HepG2 (cell line): Measurements from ENCODE around the gene APIP.

ENCODE experiments used
- CEBPB ChIP-seq: IDR thresholded peaks from 2 replicates; pipeline ENCODE4 v1.6.1; 2011; ENCODE audit warnings: low read depth, low read length, improper control_type of control experiment, borderline replicate concordance
- EP300 ChIP-seq, 3 experiments: sonication (generic) in 1 of 3; formaldehyde crosslinking in 1 of 3; IDR thresholded peaks; 2 replicates each; pipeline versions ENCODE4 v1.5.1 to v1.6.1; 2011 to 2020; ENCODE audit warnings: low read depth in 2 of 3, low read length in 2 of 3, borderline replicate concordance in 1 of 3, improper control_type of control experiment in 1 of 3, mild to moderate bottlenecking in 1 of 3, missing genetic modification reagents in 1 of 3, moderate library complexity in 1 of 3
- ETV5 ChIP-seq: IDR thresholded peaks from 2 replicates; pipeline ENCODE4 v1.6.1; 2018; ENCODE audit warnings: missing biosample characterization, missing genetic modification reagents, inconsistent platforms, borderline replicate concordance
- HMG20B ChIP-seq: conservative IDR thresholded peaks from 2 replicates; pipeline ENCODE4 v1.6.1; 2016; ENCODE audit warnings: missing genetic modification reagents, missing compliant biosample characterization
- HNRNPUL1 ChIP-seq: fragments of 200-400 bp; formaldehyde crosslinking; IDR thresholded peaks from 2 replicates; pipeline ENCODE4 v1.6.1; 2017; ENCODE audit warnings: low read depth, mild to moderate bottlenecking, low read length, moderate library complexity
- KDM5A ChIP-seq: fragments of 200-600 bp; sonication (generic); IDR thresholded peaks from 2 replicates; pipeline ENCODE4 v1.7.0; 2018; ENCODE audit warnings: antibody characterized with exemption, mild to moderate bottlenecking, low read length, borderline replicate concordance
- NFYB ChIP-seq: sonication (generic); formaldehyde crosslinking; IDR thresholded peaks from 2 replicates; pipeline ENCODE4 v1.4.0; 2020; ENCODE audit warnings: missing genetic modification reagents
- RAD21 ChIP-seq: fragments of 450-650 bp; formaldehyde crosslinking; IDR thresholded peaks from 2 replicates; pipeline ENCODE4 v1.5.0; 2020; ENCODE audit warnings: mild to moderate bottlenecking
- RCOR2 ChIP-seq: IDR thresholded peaks from 2 replicates; pipeline ENCODE4 v1.6.1; 2016; ENCODE audit warnings: missing biosample characterization, missing genetic modification reagents
- SUZ12 ChIP-seq: fragments of 150-350 bp; IDR thresholded peaks from 2 replicates; pipeline ENCODE4 v1.6.1; 2014; ENCODE audit warnings: low read depth, low read length
- ZC3H13 ChIP-seq: sonication (generic); formaldehyde crosslinking; IDR thresholded peaks from 2 replicates; pipeline ENCODE4 v1.8.1; 2023; ENCODE audit warnings: mild to moderate bottlenecking, missing genetic modification reagents, moderate library complexity
- ZSCAN12 ChIP-seq: sonication (generic); formaldehyde crosslinking; IDR thresholded peaks from 2 replicates; pipeline ENCODE4 v1.9.0; 2021; ENCODE audit warnings: mild to moderate bottlenecking, missing genetic modification reagents
- TF ChIP-seq, protein P1 (sequence below): sonication (generic); formaldehyde crosslinking; IDR thresholded peaks from 2 replicates; pipeline ENCODE4 v1.8.1; 2022; ENCODE audit warnings: mild to moderate bottlenecking, missing genetic modification reagents
- TF ChIP-seq, protein P2 (sequence below): sonication (generic); formaldehyde crosslinking; IDR thresholded peaks from 2 replicates; pipeline ENCODE4 v1.5.0; 2020; ENCODE audit warnings: mild to moderate bottlenecking, missing genetic modification reagents, moderate library complexity

DNA sequence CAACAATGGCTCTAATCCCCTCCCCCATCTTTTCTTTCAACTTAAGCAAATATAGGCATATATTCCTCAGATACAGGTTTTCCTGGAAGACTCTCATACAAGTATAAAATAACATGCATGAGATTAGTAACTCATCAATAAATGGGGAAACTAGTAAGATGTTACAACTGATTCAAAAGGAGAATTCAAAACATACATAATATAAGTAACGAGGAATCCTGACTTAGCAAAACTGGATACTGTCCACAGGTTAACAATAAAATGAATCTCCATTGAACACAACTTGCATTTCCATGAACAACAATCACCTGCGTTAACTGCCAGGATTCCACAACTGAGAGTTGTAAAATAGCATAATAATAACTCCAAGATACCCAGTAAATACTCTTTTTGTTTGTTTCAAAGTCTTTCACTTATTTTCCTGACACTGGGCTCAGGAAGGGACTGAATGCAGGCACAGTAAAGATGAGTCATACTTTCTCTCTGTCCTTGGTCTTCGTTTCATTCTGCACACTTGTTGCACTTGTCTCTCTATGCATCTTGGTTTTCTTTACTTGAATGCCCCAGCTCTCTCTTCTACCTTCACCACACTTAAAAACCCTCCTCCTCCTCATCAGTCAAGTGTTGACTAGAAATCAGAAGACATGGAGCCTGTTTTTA lies 8.1 kb downstream of the APIP start:
- TF ChIP-seq, protein P1, sequence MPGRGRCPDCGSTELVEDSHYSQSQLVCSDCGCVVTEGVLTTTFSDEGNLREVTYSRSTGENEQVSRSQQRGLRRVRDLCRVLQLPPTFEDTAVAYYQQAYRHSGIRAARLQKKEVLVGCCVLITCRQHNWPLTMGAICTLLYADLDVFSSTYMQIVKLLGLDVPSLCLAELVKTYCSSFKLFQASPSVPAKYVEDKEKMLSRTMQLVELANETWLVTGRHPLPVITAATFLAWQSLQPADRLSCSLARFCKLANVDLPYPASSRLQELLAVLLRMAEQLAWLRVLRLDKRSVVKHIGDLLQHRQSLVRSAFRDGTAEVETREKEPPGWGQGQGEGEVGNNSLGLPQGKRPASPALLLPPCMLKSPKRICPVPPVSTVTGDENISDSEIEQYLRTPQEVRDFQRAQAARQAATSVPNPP (CRISPR knock-in tag) = no peak
- TF ChIP-seq ETV5 (no peak), HNRNPUL1 (no peak), ZSCAN12 (CRISPR knock-in tag) (no peak), SUZ12 (no peak), EP300 (IDR thresholded peaks at IDR 0.05; ENCODE audit: low read depth in 2 of 2, low read length in 2 of 2) (no peak), EP300 (CRISPR knock-in tag; IDR thresholded peaks at IDR 0.05; ENCODE audit: borderline replicate concordance) (no peak), RAD21 (no peak), ZC3H13 (no peak), NFYB (no peak), RCOR2 (CRISPR knock-in tag) (no peak), KDM5A (no peak), HMG20B (no peak), CEBPB (no peak)
- TF ChIP-seq, protein P2, sequence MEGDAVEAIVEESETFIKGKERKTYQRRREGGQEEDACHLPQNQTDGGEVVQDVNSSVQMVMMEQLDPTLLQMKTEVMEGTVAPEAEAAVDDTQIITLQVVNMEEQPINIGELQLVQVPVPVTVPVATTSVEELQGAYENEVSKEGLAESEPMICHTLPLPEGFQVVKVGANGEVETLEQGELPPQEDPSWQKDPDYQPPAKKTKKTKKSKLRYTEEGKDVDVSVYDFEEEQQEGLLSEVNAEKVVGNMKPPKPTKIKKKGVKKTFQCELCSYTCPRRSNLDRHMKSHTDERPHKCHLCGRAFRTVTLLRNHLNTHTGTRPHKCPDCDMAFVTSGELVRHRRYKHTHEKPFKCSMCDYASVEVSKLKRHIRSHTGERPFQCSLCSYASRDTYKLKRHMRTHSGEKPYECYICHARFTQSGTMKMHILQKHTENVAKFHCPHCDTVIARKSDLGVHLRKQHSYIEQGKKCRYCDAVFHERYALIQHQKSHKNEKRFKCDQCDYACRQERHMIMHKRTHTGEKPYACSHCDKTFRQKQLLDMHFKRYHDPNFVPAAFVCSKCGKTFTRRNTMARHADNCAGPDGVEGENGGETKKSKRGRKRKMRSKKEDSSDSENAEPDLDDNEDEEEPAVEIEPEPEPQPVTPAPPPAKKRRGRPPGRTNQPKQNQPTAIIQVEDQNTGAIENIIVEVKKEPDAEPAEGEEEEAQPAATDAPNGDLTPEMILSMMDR (CRISPR knock-in tag) = no peak
